GM21381 (cell line): ENCODE measurements around the gene TRAPPC10.

Source experiments
- ATAC-seq: cut with Tn5 transposase; IDR thresholded peaks from one replicate; pipeline ENCODE4 v1.9.1; 2021; ENCODE audit warnings: mild to moderate bottlenecking, moderate library complexity; ENCODE audit not compliant: unreplicated experiment

Gene TRAPPC10

GRCh38 chr21:44029460-44030087 is 17.5 kb downstream of the TRAPPC10 start:
- no peak for ATAC-seq

GRCh38 chr21:44035244-44035643 is 23.1 kb downstream of the TRAPPC10 start:
- no peak for ATAC-seq

GRCh38 chr21:44038063-44038462 is 26.0 kb downstream of the TRAPPC10 start:
- no peak for ATAC-seq

GRCh38 chr21:44039828-44040227 is 27.7 kb downstream of the TRAPPC10 start:
- ATAC-seq, result no peak

- no peak for ATAC-seq
Measured at GRCh38 chr21:44043613-44044012, 31.5 kb downstream of the TRAPPC10 start.

- no peak for ATAC-seq
Measured at GRCh38 chr21:44046734-44047133, 34.6 kb downstream of the TRAPPC10 start.

- no peak for ATAC-seq
Measured at GRCh38 chr21:44047996-44048560, 36.0 kb downstream of the TRAPPC10 start.

GRCh38 chr21:44049182-44049581 is 37.1 kb downstream of the TRAPPC10 start:
- ATAC-seq, result no peak

- no peak for ATAC-seq
Measured at GRCh38 chr21:44049606-44050005, 37.5 kb downstream of the TRAPPC10 start.

- ATAC-seq, result no peak
Measured at GRCh38 chr21:44050276-44050675, 38.2 kb downstream of the TRAPPC10 start.

GRCh38 chr21:44051462-44051941 is 39.4 kb downstream of the TRAPPC10 start:
- ATAC-seq, result no peak

GRCh38 chr21:44052071-44052829 is 40.1 kb downstream of the TRAPPC10 start:
- no peak for ATAC-seq

- ATAC-seq, result no peak
Measured at GRCh38 chr21:44052830-44053226, 40.7 kb downstream of the TRAPPC10 start.

- no peak for ATAC-seq
Measured at GRCh38 chr21:44053567-44053966, 41.5 kb downstream of the TRAPPC10 start.

GRCh38 chr21:44054710-44055109 is 42.6 kb downstream of the TRAPPC10 start:
- no peak for ATAC-seq

GRCh38 chr21:44057055-44057454 is 44.9 kb downstream of the TRAPPC10 start:
- no peak for ATAC-seq

GRCh38 chr21:44057960-44058651 is 46.0 kb downstream of the TRAPPC10 start:
- ATAC-seq, result no peak

- ATAC-seq, result no peak
Measured at GRCh38 chr21:44058652-44058964, 46.5 kb downstream of the TRAPPC10 start.

- no peak for ATAC-seq
Measured at GRCh38 chr21:44058981-44059380, 46.9 kb downstream of the TRAPPC10 start.

- no peak for ATAC-seq
Measured at GRCh38 chr21:44059710-44060109, 47.6 kb downstream of the TRAPPC10 start.

- ATAC-seq, result no peak
Measured at GRCh38 chr21:44062380-44062779, 50.3 kb downstream of the TRAPPC10 start.
